SW480 (cell line): ENCODE results near the gene OTOP1.
"Not testable (repeated sequence)": the region's sequence is repeated elsewhere in the genome, so short reads cannot be mapped to it uniquely, and the experiment has no call there.

Source experiments
- DNase-seq: peaks from one replicate; pipeline ENCODE4 v3.0.0-alpha.2; 2016; ENCODE audit warnings: low spot score

OTOP1 gene

GRCh38 chr4:4226606-4227438, at the start of gene OTOP1:
Gene OTOP1 (minus strand): TSS chr4:4226929. CDS start chr4:4226864, 65 bp downstream.
- no peak for DNase-seq

- no peak for DNase-seq
Measured at GRCh38 chr4:4274226-4274625, 47.5 kb upstream of the OTOP1 start.

- no peak for DNase-seq
Measured at GRCh38 chr4:4271912-4272311, 45.2 kb upstream of the OTOP1 start.

- DNase-seq = no peak
Measured at GRCh38 chr4:4270529-4270928, 43.8 kb upstream of the OTOP1 start.

- DNase-seq = no peak
Measured at GRCh38 chr4:4269856-4270255, 43.1 kb upstream of the OTOP1 start.

GRCh38 chr4:4269331-4269731, 42.6 kb upstream of the OTOP1 start:
- DNase-seq = no peak

GRCh38 chr4:4268776-4269175, 42.0 kb upstream of the OTOP1 start:
- no peak for DNase-seq

- no peak for DNase-seq
Measured at GRCh38 chr4:4267981-4268380, 41.3 kb upstream of the OTOP1 start.

GRCh38 chr4:4260185-4260751, 33.5 kb upstream of the OTOP1 start:
- peak; percentile 74 for DNase-seq

GRCh38 chr4:4259484-4260100, 32.9 kb upstream of the OTOP1 start:
- DNase-seq = peak; percentile 36

GRCh38 chr4:4257705-4258104, 31.0 kb upstream of the OTOP1 start:
- DNase-seq = not testable (repeated sequence)

GRCh38 chr4:4256799-4257198, 30.1 kb upstream of the OTOP1 start:
- no peak for DNase-seq

- no peak for DNase-seq
Measured at GRCh38 chr4:4254666-4255065, 27.9 kb upstream of the OTOP1 start.

GRCh38 chr4:4254199-4254598, 27.5 kb upstream of the OTOP1 start:
- no peak for DNase-seq

- no peak for DNase-seq
Measured at GRCh38 chr4:4249866-4250265, 23.1 kb upstream of the OTOP1 start.

GRCh38 chr4:4249342-4249741, 22.6 kb upstream of the OTOP1 start:
- DNase-seq = not testable (repeated sequence)

- no peak for DNase-seq
Measured at GRCh38 chr4:4248885-4249203, 22.1 kb upstream of the OTOP1 start.

- DNase-seq = peak; percentile 92
Measured at GRCh38 chr4:4248029-4248884, 21.5 kb upstream of the OTOP1 start, which contains the start of gene TMEM128. Gene TMEM128 (minus strand): TSS chr4:4248223. CDS start chr4:4248202, 21 bp downstream.

GRCh38 chr4:4247696-4248028, 20.9 kb upstream of the OTOP1 start:
- no peak for DNase-seq

- no peak for DNase-seq
Measured at GRCh38 chr4:4245172-4245571, 18.4 kb upstream of the OTOP1 start.

- not testable (repeated sequence) for DNase-seq
Measured at GRCh38 chr4:4239551-4239950, 12.8 kb upstream of the OTOP1 start.

GRCh38 chr4:4233610-4234009, 6.9 kb upstream of the OTOP1 start:
- DNase-seq = no peak

- DNase-seq = no peak
Measured at GRCh38 chr4:4228356-4228668, 1.6 kb upstream of the OTOP1 start.
